OCI-LY3 (cell line): ENCODE measurements around the gene XPO6.

Source experiments
- CTCF ChIP-seq: fragments of 200-600, 300-600 bp; sonication (generic); IDR thresholded peaks from 2 replicates; pipeline ENCODE4 v1.5.1; 2014; ENCODE audit warnings: antibody characterized with exemption, low read length, low read depth
- EZH2phosphoT487 ChIP-seq: fragments of 200-600 bp; shearing (Covaris generic); IDR thresholded peaks from 2 replicates; pipeline ENCODE4 v1.6.1; 2018; ENCODE audit warnings: antibody characterized with exemption, mixed run types, low read depth

GRCh38 chr16:28064150-28064549, 147.6 kb downstream of the XPO6 start:
- TF ChIP-seq CTCF: no peak
- no peak for TF ChIP-seq EZH2phosphoT487
